Nephron (organoid): ENCODE measurements around the gene SLPI.

Experiments used
- H3K27ac Mint-ChIP-seq, 3 experiments: 2 replicates each; pipeline ENCODE4 v1.8.0; 2020; ENCODE audit warnings: mixed read lengths in 3 of 3, mild to moderate bottlenecking in 2 of 3, moderate library complexity in 1 of 3
- H3K27me3 Mint-ChIP-seq: 2 replicates; pipeline ENCODE4 v1.8.0; 2021; ENCODE audit warnings: low read depth, mild to moderate bottlenecking, moderate library complexity, mixed read lengths
- H3K36me3 Mint-ChIP-seq: 2 replicates; pipeline ENCODE4 v1.8.0; 2020; ENCODE audit warnings: low read depth, mixed read lengths
- H3K4me1 Mint-ChIP-seq: 2 replicates; pipeline ENCODE4 v1.8.0; 2020; ENCODE audit warnings: mixed read lengths
- H3K4me3 Mint-ChIP-seq, 3 experiments: 2 replicates each; pipeline ENCODE4 v1.8.0; 2020; ENCODE audit warnings: mild to moderate bottlenecking in 3 of 3, mixed read lengths in 3 of 3, moderate library complexity in 2 of 3
- H3K9me3 Mint-ChIP-seq: 2 replicates; pipeline ENCODE4 v1.8.0; 2020; ENCODE audit warnings: mixed read lengths
- CTCF ChIP-seq, 3 experiments: fragments of 200-600 bp; sonication (generic); IDR thresholded peaks; one replicate each; pipeline ENCODE4 v1.5.0; 2021; ENCODE audit warnings: antibody characterized with exemption in 3 of 3; ENCODE audit not compliant: unreplicated experiment in 3 of 3

Gene SLPI

GRCh38 chr20:45211569-45212474 lies 42.5 kb downstream of the SLPI start:
- TF ChIP-seq CTCF (IDR thresholded peaks at IDR 0.05; ENCODE audit: unreplicated experiment in 3 of 3): no peak
- H3K9me3 Mint-ChIP-seq: no peaks in the 10 kb centered on the region
- H3K27me3 Mint-ChIP-seq: peaks cover 5% of the 10 kb centered on the region
- no peaks in the 10 kb centered on the region for H3K4me1 Mint-ChIP-seq
- no peak overlapping the region for H3K4me3 Mint-ChIP-seq
- H3K36me3 Mint-ChIP-seq: no peaks in the 10 kb centered on the region
- H3K27ac Mint-ChIP-seq: no peak overlapping the region

GRCh38 chr20:45209924-45210323 lies 44.4 kb downstream of the SLPI start:
- no peaks in the 10 kb centered on the region for H3K9me3 Mint-ChIP-seq
- no peaks in the 10 kb centered on the region for H3K4me1 Mint-ChIP-seq
- no peak for TF ChIP-seq CTCF (IDR thresholded peaks at IDR 0.05; ENCODE audit: unreplicated experiment in 3 of 3)
- H3K4me3 Mint-ChIP-seq: no peak overlapping the region
- no peaks in the 10 kb centered on the region for H3K36me3 Mint-ChIP-seq
- H3K27me3 Mint-ChIP-seq: peaks cover 5% of the 10 kb centered on the region
- H3K27ac Mint-ChIP-seq: no peak overlapping the region

- Mint-ChIP-seq H3K9me3 (no peaks in the 10 kb centered on the region), H3K27ac (no peak within 1 kb of the TSS), H3K27me3 (peaks cover 5% of the 10 kb centered on the region), H3K36me3 (no peaks in the 10 kb centered on the region), H3K4me3 (no peak within 1 kb of the TSS), H3K4me1 (no peaks in the 10 kb centered on the region)
- no peak for TF ChIP-seq CTCF (IDR thresholded peaks at IDR 0.05; ENCODE audit: unreplicated experiment in 3 of 3)
Observed at GRCh38 chr20:45206725-45207124, 47.6 kb downstream of the SLPI start, which contains the start of gene SEMG1. TSS of gene SEMG1 (plus strand) at chr20:45207033. CDS start at chr20:45207054, 21 bp downstream.
